ENCODE measurements around the gene GPR75.

The GPR75 gene

GRCh38 chr2:53874401-53874950, 14.7 kb upstream of the GPR75 start:
- H3K4me3 ChIP-seq (ENCODE audit: low read depth, low read length): no peak overlapping the region
- DNase-seq (ENCODE audit: low read depth): no peak
- no peak for TF ChIP-seq CTCF (IDR thresholded peaks at IDR 0.05; ENCODE audit: insufficient read depth, low read depth, low read length, missing control alignments)

- no peak overlapping the region for H3K4me3 ChIP-seq (ENCODE audit: low read depth, low read length)
- TF ChIP-seq CTCF (IDR thresholded peaks at IDR 0.05; ENCODE audit: insufficient read depth, low read depth, low read length, missing control alignments): no peak
- no peak for DNase-seq (ENCODE audit: low read depth)
Measured at GRCh38 chr2:53867773-53868172, 8.0 kb upstream of the GPR75 start.

- H3K4me3 ChIP-seq (ENCODE audit: low read depth, low read length): no peak overlapping the region
- DNase-seq (ENCODE audit: low read depth): no peak
- TF ChIP-seq CTCF (IDR thresholded peaks at IDR 0.05; ENCODE audit: insufficient read depth, low read depth, low read length, missing control alignments): no peak
Measured at GRCh38 chr2:53867169-53867568, 7.4 kb upstream of the GPR75 start.

GRCh38 chr2:53865962-53866361, 6.2 kb upstream of the GPR75 start:
- TF ChIP-seq CTCF (IDR thresholded peaks at IDR 0.05; ENCODE audit: insufficient read depth, low read depth, low read length, missing control alignments): no peak
- H3K4me3 ChIP-seq (ENCODE audit: low read depth, low read length): no peak overlapping the region
- no peak for DNase-seq (ENCODE audit: low read depth)

GRCh38 chr2:53865264-53865663, 5.5 kb upstream of the GPR75 start:
- TF ChIP-seq CTCF (IDR thresholded peaks at IDR 0.05; ENCODE audit: insufficient read depth, low read depth, low read length, missing control alignments): no peak
- no peak for DNase-seq (ENCODE audit: low read depth)
- H3K4me3 ChIP-seq (ENCODE audit: low read depth, low read length): no peak overlapping the region

- TF ChIP-seq CTCF (IDR thresholded peaks at IDR 0.05; ENCODE audit: insufficient read depth, low read depth, low read length, missing control alignments): no peak
- H3K4me3 ChIP-seq (ENCODE audit: low read depth, low read length): no peak overlapping the region
Measured at GRCh38 chr2:53863538-53864227, 3.9 kb upstream of the GPR75 start.

GRCh38 chr2:53861824-53862223, 2.1 kb upstream of the GPR75 start:
- H3K4me3 ChIP-seq (ENCODE audit: low read depth, low read length): no peak overlapping the region
- no peak for DNase-seq (ENCODE audit: low read depth)
- no peak for TF ChIP-seq CTCF (IDR thresholded peaks at IDR 0.05; ENCODE audit: insufficient read depth, low read depth, low read length, missing control alignments)

More at GRCh38 chr2:53863538-53864227, 3.9 kb upstream of the GPR75 start:
- no peak for DNase-seq (ENCODE audit: low read depth)
